Gastrocnemius medialis (tissue), 4 donors: ENCODE measurements around the gene AFF3. TPM values are rescaled to one million over a fixed set of nuclear protein-coding genes. Genes with fewer than 3 reads are reported as not detected.
"Not testable (repeated sequence)": the region's sequence is repeated elsewhere in the genome, so short reads cannot be mapped to it uniquely, and the experiment has no call there.

Experiments
- ATAC-seq, 2 donors: fragments of 150-250 bp; one replicate each; pipeline ENCODE4 v1.9.1; 2016
- DNase-seq, 2 donors: peaks; one replicate each; pipeline ENCODE4 v3.0.0-alpha.2; 2019
- H3K27ac ChIP-seq, 4 donors: fragments of 200-600 bp; sonication (generic); 1 replicate in 1 of 4; 2 replicates in 3 of 4; pipeline ENCODE4 v1.5.1; 2016 to 2018; ENCODE audit warnings: mild to moderate bottlenecking in 2 of 4, moderate library complexity in 1 of 4
- H3K27me3 ChIP-seq, 3 donors: fragments of 200-600 bp; sonication (generic) in 2 of 3; 1 replicate in 1 of 3; 2 replicates in 2 of 3; pipeline versions ENCODE4 v1.5.1 to v1.6.0; 2016 to 2019; ENCODE audit warnings: mild to moderate bottlenecking in 1 of 3, moderate library complexity in 1 of 3
- H3K36me3 ChIP-seq, 2 donors: fragments of 200-600 bp; sonication (generic) in 1 of 2; one replicate each; pipeline ENCODE4 v1.5.1; 2017 to 2018
- H3K4me1 ChIP-seq, 2 donors: fragments of 200-600 bp; sonication (generic) in 1 of 2; one replicate each; pipeline ENCODE4 v1.5.1; 2016 to 2017; ENCODE audit warnings: mild to moderate bottlenecking in 2 of 2
- H3K4me3 ChIP-seq, 4 donors: fragments of 200-600 bp; sonication (generic) in 3 of 4; 1 replicate in 1 of 4; 2 replicates in 3 of 4; pipeline ENCODE4 v1.5.1; 2016 to 2019; ENCODE audit warnings: mild to moderate bottlenecking in 2 of 4
- H3K9me3 ChIP-seq, 3 donors: fragments of 200-600 bp; sonication (generic) in 2 of 3; 1 replicate in 1 of 3; 2 replicates in 2 of 3; pipeline ENCODE4 v1.5.1; 2016 to 2019
- CTCF ChIP-seq, 5 experiments: fragments of 450-650 bp in 3 of 5; fragments of 200-600 bp in 2 of 5; sonication (generic) in 2 of 5; IDR thresholded peaks in 4 of 5; conservative IDR thresholded peaks in 1 of 5; 1 replicate in 4 of 5; 2 replicates in 1 of 5; pipeline ENCODE4 v1.5.1; 2016 to 2019; ENCODE audit warnings: antibody characterized with exemption in 5 of 5, mild to moderate bottlenecking in 3 of 5, moderate library complexity in 3 of 5
- POLR2A ChIP-seq, 2 donors: fragments of 450-650 bp; IDR thresholded peaks; one replicate each; pipeline ENCODE4 v1.6.1; 2017; ENCODE audit warnings: antibody characterized with exemption in 2 of 2, mild to moderate bottlenecking in 2 of 2, moderate library complexity in 2 of 2
- in situ Hi-C, 4 donors: fragments of 200-750 bp; cut with MboI; loops; one replicate each; pipeline versions ENCODE4 v1.15.0 to v1.8.0; 2017; ENCODE audit warnings: low sequenced_read_pairs in 4 of 4
- intact Hi-C: fragments of 100-400 bp; cut with DNase I; formaldehyde crosslinking; loops from one replicate; pipeline ENCODE4 v1.15.1; 2023; ENCODE audit warnings: low total_unique reads
- total RNA-seq, 4 donors: library from RNA; depleted of rRNA; stranded (reverse); fragments of >200 nt; gene quantifications; one replicate each; pipeline versions ENCODE4 v1.1.0 to v1.2.3, GENCODE V29; 2016

Gene AFF3
- total RNA-seq, 4 donors from 2014 or later: 0.22 to 0.55 (median 0.47) TPM

GRCh38 chr2:100110614-100111000, 31.8 kb downstream of the AFF3 start:
- Histone ChIP-seq H3K27me3 (peaks cover 8 to 24% (median 20%) of the 10 kb centered on the region in 3 donors), H3K4me1 (no peaks in the 10 kb centered on the region), H3K9me3 (no peaks in the 10 kb centered on the region), H3K36me3 (no peaks in the 10 kb centered on the region), H3K4me3 (no peak overlapping the region), H3K27ac (no peak overlapping the region)
- intact Hi-C loops (no loop called here), in situ Hi-C loops (no loop called here)
- no peak for DNase-seq
- TF ChIP-seq POLR2A (IDR thresholded peaks at IDR 0.05): no peak
- no peak for ATAC-seq

- no peaks in the 10 kb centered on the region for H3K36me3 ChIP-seq
- no peak overlapping the region for H3K4me3 ChIP-seq
- no peaks in the 10 kb centered on the region for H3K4me1 ChIP-seq
- in situ Hi-C loops: no loop called here
- H3K27me3 ChIP-seq: peaks cover 13 to 29% (median 25%) of the 10 kb centered on the region in 3 donors
- DNase-seq: no peak
- intact Hi-C loops: no loop called here
- H3K9me3 ChIP-seq: no peaks in the 10 kb centered on the region
- TF ChIP-seq POLR2A (IDR thresholded peaks at IDR 0.05): no peak
- no peak for TF ChIP-seq CTCF (IDR thresholded peaks at IDR 0.05 in 4 of 5, conservative IDR thresholded peaks at IDR 0.05 in 1 of 5)
- no peak for ATAC-seq
- H3K27ac ChIP-seq: no peak overlapping the region
Observed at GRCh38 chr2:100109986-100110613, 32.3 kb downstream of the AFF3 start.

- H3K27ac ChIP-seq, H3K4me1 ChIP-seq, DNase-seq, ATAC-seq, H3K9me3 ChIP-seq, H3K4me3 ChIP-seq, intact Hi-C loops, in situ Hi-C loops, H3K36me3 ChIP-seq: not testable (repeated sequence)
- H3K27me3 ChIP-seq: peaks cover 14 to 30% (median 26%) of the 10 kb centered on the region in 3 donors
Observed at GRCh38 chr2:100108648-100109020, 33.8 kb downstream of the AFF3 start.

GRCh38 chr2:100107906-100108647, 34.3 kb downstream of the AFF3 start:
- in situ Hi-C loops (no loop called here), intact Hi-C loops (no loop called here)
- H3K4me3 ChIP-seq: no peak overlapping the region
- H3K4me1 ChIP-seq: no peaks in the 10 kb centered on the region
- H3K9me3 ChIP-seq: no peaks in the 10 kb centered on the region
- DNase-seq (no peak), ATAC-seq (no peak)
- no peak overlapping the region for H3K27ac ChIP-seq
- H3K36me3 ChIP-seq: no peaks in the 10 kb centered on the region
- H3K27me3 ChIP-seq: peaks cover 14 to 30% (median 26%) of the 10 kb centered on the region in 3 donors
- no peak for TF ChIP-seq POLR2A (IDR thresholded peaks at IDR 0.05)
- TF ChIP-seq CTCF (IDR thresholded peaks at IDR 0.05 in 4 of 5, conservative IDR thresholded peaks at IDR 0.05 in 1 of 5): no peak

GRCh38 chr2:100107440-100107839, 35.0 kb downstream of the AFF3 start:
- H3K27ac ChIP-seq: no peak overlapping the region
- H3K27me3 ChIP-seq: peaks cover 14 to 30% (median 26%) of the 10 kb centered on the region in 3 donors
- H3K4me3 ChIP-seq: no peak overlapping the region
- H3K36me3 ChIP-seq: no peaks in the 10 kb centered on the region
- no peak for ATAC-seq
- no peaks in the 10 kb centered on the region for H3K4me1 ChIP-seq
- H3K9me3 ChIP-seq: no peaks in the 10 kb centered on the region
- TF ChIP-seq POLR2A (IDR thresholded peaks at IDR 0.05) (no peak), CTCF (IDR thresholded peaks at IDR 0.05 in 4 of 5, conservative IDR thresholded peaks at IDR 0.05 in 1 of 5) (no peak)
- intact Hi-C loops (no loop called here), in situ Hi-C loops (no loop called here)
- no peak for DNase-seq
